Measurements from ENCODE around the gene TNNT2. TPM values are rescaled to one million over a fixed set of nuclear protein-coding genes. Genes with fewer than 3 reads are reported as not detected.

The TNNT2 gene
- total and polyA plus RNA-seq, 11 donors: 5,987 to 28,496 (median 7,745) TPM

DNA sequence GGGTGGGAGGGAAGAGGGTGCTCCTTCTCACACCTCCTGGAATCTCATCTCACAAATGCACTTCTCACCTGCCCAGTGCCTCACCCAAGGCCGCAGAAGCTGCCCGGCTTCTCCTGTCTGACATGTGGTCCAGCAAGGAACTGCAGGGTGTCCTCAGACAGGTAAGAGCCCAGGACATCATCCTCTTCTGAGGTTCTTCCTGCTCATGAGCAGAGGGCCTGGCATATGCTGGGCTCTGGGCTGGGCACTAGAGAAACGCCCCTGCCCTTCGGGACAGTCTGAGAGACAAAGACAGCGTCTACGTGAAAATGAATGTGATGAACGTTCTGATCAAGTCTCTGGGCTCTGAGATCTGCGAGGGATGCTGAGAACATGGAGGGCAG is 51.8 kb downstream of the TNNT2 start:
- H3K27ac ChIP-seq: no peak overlapping the region
- TF ChIP-seq POLR2A (IDR thresholded peaks at IDR 0.05): no peak
- TF ChIP-seq, protein P1, sequence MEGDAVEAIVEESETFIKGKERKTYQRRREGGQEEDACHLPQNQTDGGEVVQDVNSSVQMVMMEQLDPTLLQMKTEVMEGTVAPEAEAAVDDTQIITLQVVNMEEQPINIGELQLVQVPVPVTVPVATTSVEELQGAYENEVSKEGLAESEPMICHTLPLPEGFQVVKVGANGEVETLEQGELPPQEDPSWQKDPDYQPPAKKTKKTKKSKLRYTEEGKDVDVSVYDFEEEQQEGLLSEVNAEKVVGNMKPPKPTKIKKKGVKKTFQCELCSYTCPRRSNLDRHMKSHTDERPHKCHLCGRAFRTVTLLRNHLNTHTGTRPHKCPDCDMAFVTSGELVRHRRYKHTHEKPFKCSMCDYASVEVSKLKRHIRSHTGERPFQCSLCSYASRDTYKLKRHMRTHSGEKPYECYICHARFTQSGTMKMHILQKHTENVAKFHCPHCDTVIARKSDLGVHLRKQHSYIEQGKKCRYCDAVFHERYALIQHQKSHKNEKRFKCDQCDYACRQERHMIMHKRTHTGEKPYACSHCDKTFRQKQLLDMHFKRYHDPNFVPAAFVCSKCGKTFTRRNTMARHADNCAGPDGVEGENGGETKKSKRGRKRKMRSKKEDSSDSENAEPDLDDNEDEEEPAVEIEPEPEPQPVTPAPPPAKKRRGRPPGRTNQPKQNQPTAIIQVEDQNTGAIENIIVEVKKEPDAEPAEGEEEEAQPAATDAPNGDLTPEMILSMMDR (IDR thresholded peaks at IDR 0.05): no peak
- no peaks in the 10 kb centered on the region for H3K27me3 ChIP-seq
- no peak for ATAC-seq
- intact Hi-C loops (cut with DNase I): no loop called here
- H3K9me3 ChIP-seq: no peaks in the 10 kb centered on the region
- H3K4me3 ChIP-seq: no peak overlapping the region
- 80 to 97% (median 95%) methylated on average over 8 of the region's 8 CpGs for WGBS, 4 donors
- peaks cover 0 to 22% (median 0%) of the 10 kb centered on the region in 12 donors for H3K4me1 ChIP-seq
- H3K36me3 ChIP-seq: no peaks in the 10 kb centered on the region
- peak in 1 of 5 donors; percentile 51 for DNase-seq

DNA sequence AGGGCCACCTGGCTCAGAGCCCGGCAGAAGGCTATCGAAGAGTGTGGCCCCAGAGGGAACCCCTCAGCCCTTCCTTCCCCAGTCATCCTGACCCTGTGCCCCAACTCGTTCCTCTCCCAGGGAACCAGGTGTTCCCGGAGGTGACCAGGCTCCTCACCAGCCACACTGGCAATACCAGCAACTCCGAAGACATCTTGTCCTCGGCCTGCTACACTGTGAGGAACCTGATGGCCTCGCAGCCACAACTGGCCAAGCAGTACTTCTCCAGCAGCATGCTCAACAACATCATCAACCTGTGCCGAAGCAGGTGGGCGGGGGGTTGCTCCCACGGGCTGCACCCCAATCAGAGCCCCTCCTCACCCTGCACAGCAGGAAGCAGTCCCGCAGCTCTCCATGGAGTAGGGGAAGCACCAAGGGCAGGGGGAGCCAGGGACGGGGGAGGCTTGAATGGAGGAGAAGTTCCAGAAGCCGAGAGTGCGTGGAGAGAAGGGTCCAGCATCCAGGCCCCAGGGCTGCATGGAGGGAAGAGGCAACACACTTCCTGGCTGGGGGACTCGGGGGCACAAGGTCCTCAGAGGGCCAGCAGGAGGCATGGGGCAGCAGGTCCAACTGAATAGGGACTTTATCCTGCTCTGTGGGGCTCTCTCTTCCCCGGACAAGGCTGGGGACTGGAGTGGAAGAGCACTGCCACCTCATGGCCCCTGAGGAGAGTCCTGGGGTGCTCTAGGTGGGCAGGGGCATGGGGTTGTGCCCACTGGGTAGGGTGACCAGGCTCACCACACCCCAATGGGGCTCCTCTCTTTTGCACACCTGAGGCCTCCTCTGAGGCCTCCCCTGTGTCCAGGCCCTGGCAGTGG is 52.4 kb downstream of the TNNT2 start:
- ATAC-seq (no peak), DNase-seq (peak in 2 of 5 donors; percentile 7 to 37)
- TF ChIP-seq, protein P1 (IDR thresholded peaks at IDR 0.05): no peak
- no peak for TF ChIP-seq POLR2A (IDR thresholded peaks at IDR 0.05)
- Histone ChIP-seq H3K36me3 (no peaks in the 10 kb centered on the region), H3K9me3 (no peaks in the 10 kb centered on the region), H3K4me3 (no peak overlapping the region), H3K4me1 (peaks cover 0 to 16% (median 0%) of the 10 kb centered on the region in 12 donors), H3K27ac (no peak overlapping the region), H3K27me3 (no peaks in the 10 kb centered on the region)
- intact Hi-C loops (cut with DNase I): loop anchor here in 1 of 10 donors (5.0 kb wide), 1 partner anchor 63 kb away; no protein-coding TSS in a partner anchor
- 66 to 84% (median 78%) methylated on average over 9 to 16 of the region's 16 CpGs for WGBS, 4 donors

DNA sequence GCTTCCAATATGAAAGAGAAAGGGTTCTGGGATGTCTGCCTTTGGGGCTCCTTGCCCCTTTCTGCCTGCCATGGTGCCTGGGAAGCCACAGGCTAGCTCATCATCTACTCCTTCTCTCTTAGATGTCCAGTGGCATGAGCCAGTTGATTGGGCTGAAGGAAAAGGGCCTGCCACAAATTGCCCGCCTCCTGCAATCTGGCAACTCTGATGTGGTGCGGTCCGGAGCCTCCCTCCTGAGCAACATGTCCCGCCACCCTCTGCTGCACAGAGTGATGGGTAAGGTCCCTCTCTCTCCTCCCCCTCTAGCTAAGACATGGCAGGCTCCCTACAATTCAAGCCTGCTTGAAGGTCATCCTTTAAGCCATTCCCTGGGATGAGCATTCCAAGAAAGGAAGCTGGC is 53.2 kb downstream of the TNNT2 start:
- H3K27me3 ChIP-seq: no peaks in the 10 kb centered on the region
- H3K4me3 ChIP-seq: no peak overlapping the region
- no peak overlapping the region for H3K27ac ChIP-seq
- DNase-seq (peak in 1 of 5 donors; percentile 27), ATAC-seq (no peak)
- no peaks in the 10 kb centered on the region for H3K36me3 ChIP-seq
- intact Hi-C loops (cut with DNase I): loop anchor here in 1 of 10 donors (5.0 kb wide), 1 partner anchor 62 kb away; no protein-coding TSS in a partner anchor
- H3K9me3 ChIP-seq: no peaks in the 10 kb centered on the region
- WGBS, 4 donors: 94 to 96% (median 95%) methylated on average over 4 of the region's 4 CpGs
- peaks cover 0 to 8% (median 0%) of the 10 kb centered on the region in 12 donors for H3K4me1 ChIP-seq
- TF ChIP-seq, protein P1 (IDR thresholded peaks at IDR 0.05): no peak
- TF ChIP-seq POLR2A (IDR thresholded peaks at IDR 0.05): no peak
